Memory B cell (primary cell): Measurements from ENCODE around the gene GTPBP8.

Experiments used
- ATAC-seq: fragments of 150-1000 bp; cut with Tn5 transposase; 2 replicates; pipeline ENCODE4 v1.10.0; 2021; ENCODE audit warnings: low read depth, mild to moderate bottlenecking, moderate library complexity
- DNase-seq, 2 donors: peaks; one replicate each; pipeline ENCODE4 v3.0.0; 2022; ENCODE audit warnings: low spot score in 2 of 2
- H3K27ac Mint-ChIP-seq: one replicate; pipeline ENCODE4 v1.8.0; 2022; ENCODE audit warnings: mild to moderate bottlenecking, moderate library complexity, mixed read lengths
- H3K27me3 Mint-ChIP-seq: one replicate; pipeline ENCODE4 v1.8.0; 2022; ENCODE audit warnings: mixed read lengths
- H3K36me3 Mint-ChIP-seq: one replicate; pipeline ENCODE4 v1.8.0; 2022; ENCODE audit warnings: mild to moderate bottlenecking, mixed read lengths
- H3K4me1 Mint-ChIP-seq: one replicate; pipeline ENCODE4 v1.8.0; 2022; ENCODE audit warnings: mixed read lengths
- H3K4me3 Mint-ChIP-seq: one replicate; pipeline ENCODE4 v1.8.0; 2022; ENCODE audit warnings: mild to moderate bottlenecking, moderate library complexity, mixed read lengths
- H3K9me3 Mint-ChIP-seq: one replicate; pipeline ENCODE4 v1.8.0; 2022; ENCODE audit warnings: mixed read lengths

GTPBP8 gene

GRCh38 chr3:112976001-112976400, 14.8 kb upstream of the GTPBP8 start:
- Mint-ChIP-seq H3K36me3 (no peaks in the 10 kb centered on the region), H3K4me3 (peak overlapping the region; percentile 45), H3K27ac (peak overlapping the region; percentile 87), H3K9me3 (no peaks in the 10 kb centered on the region), H3K27me3 (no peaks in the 10 kb centered on the region), H3K4me1 (peaks cover 52% of the 10 kb centered on the region)
- DNase-seq = no peak
- ATAC-seq = no peak

- no peak for DNase-seq
- ATAC-seq = no peak
- H3K27me3 Mint-ChIP-seq = no peaks in the 10 kb centered on the region
- peak overlapping the region; percentile 43 for H3K4me3 Mint-ChIP-seq
- peak overlapping the region; percentile 30 for H3K27ac Mint-ChIP-seq
- H3K36me3 Mint-ChIP-seq = no peaks in the 10 kb centered on the region
- peaks cover 1% of the 10 kb centered on the region for H3K9me3 Mint-ChIP-seq
- H3K4me1 Mint-ChIP-seq = peaks cover 49% of the 10 kb centered on the region
These were observed 13.8 kb upstream of the GTPBP8 start for GRCh38 chr3:112976953-112977352.

- DNase-seq = peak in 1 of 2 donors; percentile 64
- no peaks in the 10 kb centered on the region for H3K27me3 Mint-ChIP-seq
- no peak overlapping the region for H3K4me3 Mint-ChIP-seq
- H3K36me3 Mint-ChIP-seq = no peaks in the 10 kb centered on the region
- H3K9me3 Mint-ChIP-seq = peaks cover 2% of the 10 kb centered on the region
- ATAC-seq = peak; percentile 20
- H3K27ac Mint-ChIP-seq = peak overlapping the region; percentile 0
- H3K4me1 Mint-ChIP-seq = peaks cover 39% of the 10 kb centered on the region
These were observed 11.4 kb upstream of the GTPBP8 start for GRCh38 chr3:112979244-112979832.

- Mint-ChIP-seq H3K36me3 (no peaks in the 10 kb centered on the region), H3K27ac (no peak overlapping the region), H3K4me3 (no peak overlapping the region), H3K9me3 (peaks cover 2% of the 10 kb centered on the region), H3K4me1 (peaks cover 41% of the 10 kb centered on the region), H3K27me3 (no peaks in the 10 kb centered on the region)
- DNase-seq = no peak
- ATAC-seq = no peak
These were observed 10.7 kb upstream of the GTPBP8 start for GRCh38 chr3:112980080-112980479.

GRCh38 chr3:112982710-112983109, 8.1 kb upstream of the GTPBP8 start:
- peak overlapping the region; percentile 10 for H3K27ac Mint-ChIP-seq
- no peaks in the 10 kb centered on the region for H3K27me3 Mint-ChIP-seq
- H3K9me3 Mint-ChIP-seq = peaks cover 2% of the 10 kb centered on the region
- ATAC-seq (peak; percentile 76), DNase-seq (no peak)
- H3K4me3 Mint-ChIP-seq = no peak overlapping the region
- H3K4me1 Mint-ChIP-seq = peaks cover 28% of the 10 kb centered on the region
- H3K36me3 Mint-ChIP-seq = no peaks in the 10 kb centered on the region

GRCh38 chr3:112984485-112984884, 6.3 kb upstream of the GTPBP8 start:
- ATAC-seq = no peak
- no peaks in the 10 kb centered on the region for H3K27me3 Mint-ChIP-seq
- no peak for DNase-seq
- H3K27ac Mint-ChIP-seq = peak overlapping the region; percentile 33
- peaks cover 2% of the 10 kb centered on the region for H3K9me3 Mint-ChIP-seq
- H3K4me3 Mint-ChIP-seq = no peak overlapping the region
- H3K4me1 Mint-ChIP-seq = peaks cover 17% of the 10 kb centered on the region
- no peaks in the 10 kb centered on the region for H3K36me3 Mint-ChIP-seq

- Mint-ChIP-seq H3K9me3 (no peaks in the 10 kb centered on the region), H3K4me1 (peaks cover 25% of the 10 kb centered on the region), H3K4me3 (no peak overlapping the region), H3K36me3 (no peaks in the 10 kb centered on the region), H3K27ac (no peak overlapping the region), H3K27me3 (no peaks in the 10 kb centered on the region)
- ATAC-seq (no peak), DNase-seq (no peak)
These were observed 3.0 kb upstream of the GTPBP8 start for GRCh38 chr3:112987710-112988334.

GRCh38 chr3:112995800-112996199, 5.0 kb downstream of the GTPBP8 start:
- no peak overlapping the region for H3K4me3 Mint-ChIP-seq
- DNase-seq (no peak), ATAC-seq (no peak)
- H3K27ac Mint-ChIP-seq = no peak overlapping the region
- no peaks in the 10 kb centered on the region for H3K9me3 Mint-ChIP-seq
- peaks cover 13% of the 10 kb centered on the region for H3K4me1 Mint-ChIP-seq
- no peaks in the 10 kb centered on the region for H3K27me3 Mint-ChIP-seq
- H3K36me3 Mint-ChIP-seq = peaks cover 12% of the 10 kb centered on the region

GRCh38 chr3:113000691-113001090, 9.9 kb downstream of the GTPBP8 start:
- Mint-ChIP-seq H3K36me3 (peaks cover 15% of the 10 kb centered on the region), H3K9me3 (no peaks in the 10 kb centered on the region), H3K4me3 (no peak overlapping the region), H3K4me1 (peaks cover 3% of the 10 kb centered on the region), H3K27me3 (no peaks in the 10 kb centered on the region), H3K27ac (peak overlapping the region; percentile 79)
- ATAC-seq (no peak), DNase-seq (no peak)

- ATAC-seq (no peak), DNase-seq (no peak)
- peaks cover 3% of the 10 kb centered on the region for H3K4me1 Mint-ChIP-seq
These were observed 11.3 kb downstream of the GTPBP8 start for GRCh38 chr3:113002037-113002436.

GRCh38 chr3:113002679-113003078, 11.9 kb downstream of the GTPBP8 start:
- no peaks in the 10 kb centered on the region for H3K9me3 Mint-ChIP-seq
- H3K4me1 Mint-ChIP-seq = peaks cover 3% of the 10 kb centered on the region
- H3K4me3 Mint-ChIP-seq = no peak overlapping the region
- no peak for DNase-seq
- H3K36me3 Mint-ChIP-seq = peaks cover 27% of the 10 kb centered on the region
- no peaks in the 10 kb centered on the region for H3K27me3 Mint-ChIP-seq
- H3K27ac Mint-ChIP-seq = peak overlapping the region; percentile 47
- no peak for ATAC-seq

More at GRCh38 chr3:113002037-113002436, 11.3 kb downstream of the GTPBP8 start:
- Mint-ChIP-seq H3K27ac (peak overlapping the region; percentile 47), H3K27me3 (no peaks in the 10 kb centered on the region), H3K4me3 (no peak overlapping the region), H3K9me3 (no peaks in the 10 kb centered on the region), H3K36me3 (peaks cover 24% of the 10 kb centered on the region)

GRCh38 chr3:113005611-113006010, 14.8 kb downstream of the GTPBP8 start:
- no peaks in the 10 kb centered on the region for H3K9me3 Mint-ChIP-seq
- no peak for ATAC-seq
- no peak overlapping the region for H3K4me3 Mint-ChIP-seq
- H3K27me3 Mint-ChIP-seq = no peaks in the 10 kb centered on the region
- H3K27ac Mint-ChIP-seq = no peak overlapping the region
- H3K36me3 Mint-ChIP-seq = peaks cover 35% of the 10 kb centered on the region
- no peak for DNase-seq
- peaks cover 5% of the 10 kb centered on the region for H3K4me1 Mint-ChIP-seq

- H3K4me3 Mint-ChIP-seq = no peak overlapping the region
- ATAC-seq = no peak
- no peaks in the 10 kb centered on the region for H3K27me3 Mint-ChIP-seq
- DNase-seq = no peak
- H3K9me3 Mint-ChIP-seq = no peaks in the 10 kb centered on the region
- peaks cover 32% of the 10 kb centered on the region for H3K36me3 Mint-ChIP-seq
- peaks cover 5% of the 10 kb centered on the region for H3K4me1 Mint-ChIP-seq
- peak overlapping the region; percentile 16 for H3K27ac Mint-ChIP-seq
These were observed 15.7 kb downstream of the GTPBP8 start for GRCh38 chr3:113006359-113007056.

- Mint-ChIP-seq H3K27me3 (no peaks in the 10 kb centered on the region), H3K4me3 (no peak overlapping the region), H3K36me3 (peaks cover 37% of the 10 kb centered on the region), H3K9me3 (no peaks in the 10 kb centered on the region), H3K27ac (no peak overlapping the region), H3K4me1 (peaks cover 7% of the 10 kb centered on the region)
- DNase-seq (no peak), ATAC-seq (no peak)
These were observed 17.3 kb downstream of the GTPBP8 start for GRCh38 chr3:113008117-113008516.
